Activated CD8-positive, alpha-beta T cell treated with anti-CD3 and anti-CD28 coated beads for 36 hours (primary cell): ENCODE data around the gene FARP1. TPM values are rescaled to one million over a fixed set of nuclear protein-coding genes. Genes with fewer than 3 reads are reported as not detected.

Source experiments
- ATAC-seq: fragments of 200-7000 bp; cut with Tn5 transposase; one replicate; pipeline ENCODE4 v1.10.0; 2021; ENCODE audit warnings: mild to moderate bottlenecking, moderate library complexity
- CTCF ChIA-PET: fragments of 350-600 bp; sonication (Branson Sonifier 250); formaldehyde crosslinking; loops from one replicate; lab custom pipeline; 2021; ENCODE audit warnings: antibody characterized with exemption; lab: Charles Lee
- POLR2A ChIA-PET: fragments of 350-600 bp; sonication (Branson Sonifier 250); formaldehyde crosslinking; loops from one replicate; lab custom pipeline; 2021; ENCODE audit warnings: antibody characterized with exemption; lab: Charles Lee
- DNase-seq: peaks from one replicate; pipeline ENCODE4 v3.0.0-alpha.2; 2020
- H3K27ac Mint-ChIP-seq: one replicate; pipeline ENCODE4 v1.8.0; 2021; ENCODE audit warnings: mild to moderate bottlenecking, mixed read lengths
- H3K27me3 Mint-ChIP-seq: one replicate; pipeline ENCODE4 v1.8.0; 2021; ENCODE audit warnings: mixed read lengths
- H3K36me3 Mint-ChIP-seq: one replicate; pipeline ENCODE4 v1.8.0; 2021; ENCODE audit warnings: low read depth, mixed read lengths
- H3K4me1 Mint-ChIP-seq: one replicate; pipeline ENCODE4 v1.8.0; 2021; ENCODE audit warnings: low read depth, mixed read lengths
- H3K4me3 Mint-ChIP-seq: one replicate; pipeline ENCODE4 v1.8.0; 2021; ENCODE audit warnings: mild to moderate bottlenecking, moderate library complexity, mixed read lengths
- H3K9me3 Mint-ChIP-seq: one replicate; pipeline ENCODE4 v1.8.0; 2021; ENCODE audit warnings: mixed read lengths
- CTCF ChIP-seq: fragments of 200-600 bp; IDR thresholded peaks from one replicate; pipeline ENCODE4 v1.8.0; 2022; ENCODE audit warnings: antibody characterized with exemption, mild to moderate bottlenecking
- intact Hi-C: fragments of 100-400 bp; cut with micrococcal nuclease; formaldehyde crosslinking; loops from one replicate; pipeline ENCODE4 v1.10.0; 2022
- total RNA-seq, 2 experiments: library from RNA; stranded (reverse); gene quantifications; one replicate each; pipeline ENCODE4 v1.2.3, GENCODE V29; 2021

Gene FARP1
- total RNA-seq, 2 experiments from 2014 or later, result 0.27 to 0.43 TPM

- H3K4me3 Mint-ChIP-seq, result no peak overlapping the region
- ATAC-seq, result no peak
- no peak for TF ChIP-seq CTCF
- peaks cover 6% of the 10 kb centered on the region for H3K27me3 Mint-ChIP-seq
- POLR2A ChIA-PET, result no interaction called here
- no peak overlapping the region for H3K27ac Mint-ChIP-seq
- no peaks in the 10 kb centered on the region for H3K36me3 Mint-ChIP-seq
- H3K9me3 Mint-ChIP-seq, result no peaks in the 10 kb centered on the region
- no peak for DNase-seq
- intact Hi-C loops, result no loop called here
- H3K4me1 Mint-ChIP-seq, result no peaks in the 10 kb centered on the region
- CTCF ChIA-PET, result interaction anchor here (1.0 kb wide), 1 partner anchor 8 kb away, joined by 3 read pairs; no protein-coding TSS in a partner anchor
Observed at GRCh38 chr13:98243929-98244272, 101.0 kb downstream of the FARP1 start.

- Mint-ChIP-seq H3K27ac (no peak overlapping the region), H3K36me3 (no peaks in the 10 kb centered on the region), H3K4me3 (no peak overlapping the region), H3K9me3 (no peaks in the 10 kb centered on the region), H3K4me1 (no peaks in the 10 kb centered on the region), H3K27me3 (peaks cover 6% of the 10 kb centered on the region)
- no peak for ATAC-seq
- ChIA-PET POLR2A (no interaction called here), CTCF (no interaction called here)
- no peak for DNase-seq
- no peak for TF ChIP-seq CTCF
- intact Hi-C loops, result no loop called here
Observed at GRCh38 chr13:98246538-98247172, 103.8 kb downstream of the FARP1 start.

DNA sequence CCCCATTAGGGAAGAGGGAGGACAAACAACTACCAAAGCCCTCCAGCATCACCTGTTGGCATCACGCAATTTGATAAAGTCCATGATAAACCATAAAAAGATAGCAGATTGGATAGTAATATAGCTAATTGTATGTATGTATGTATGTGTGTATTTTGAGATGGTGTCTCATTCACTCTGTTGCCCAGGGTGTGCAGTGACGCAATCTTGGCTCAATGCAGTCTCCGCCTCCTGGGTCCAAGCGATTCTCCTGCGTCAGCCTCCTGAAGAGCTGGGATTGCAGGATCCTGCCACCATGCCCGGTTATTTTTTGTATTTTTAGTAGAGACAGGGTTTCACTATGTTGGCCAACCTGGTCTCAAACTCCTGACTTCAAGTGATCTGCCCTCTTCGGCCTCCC lies 108.8 kb downstream of the FARP1 start:
- no peaks in the 10 kb centered on the region for H3K9me3 Mint-ChIP-seq
- TF ChIP-seq CTCF, result no peak
- POLR2A ChIA-PET, result no interaction called here
- no peaks in the 10 kb centered on the region for H3K36me3 Mint-ChIP-seq
- intact Hi-C loops, result no loop called here
- H3K27me3 Mint-ChIP-seq, result peaks cover 4% of the 10 kb centered on the region
- DNase-seq, result no peak
- no peak overlapping the region for H3K4me3 Mint-ChIP-seq
- no peak overlapping the region for H3K27ac Mint-ChIP-seq
- ATAC-seq, result no peak
- no peaks in the 10 kb centered on the region for H3K4me1 Mint-ChIP-seq
- CTCF ChIA-PET, result no interaction called here

- H3K27ac Mint-ChIP-seq, result no peak overlapping the region
- H3K27me3 Mint-ChIP-seq, result peaks cover 4% of the 10 kb centered on the region
- intact Hi-C loops, result no loop called here
- DNase-seq (no peak), ATAC-seq (no peak)
- H3K4me1 Mint-ChIP-seq, result no peaks in the 10 kb centered on the region
- no peak for TF ChIP-seq CTCF
- no peaks in the 10 kb centered on the region for H3K36me3 Mint-ChIP-seq
- H3K9me3 Mint-ChIP-seq, result no peaks in the 10 kb centered on the region
- no peak overlapping the region for H3K4me3 Mint-ChIP-seq
- ChIA-PET POLR2A (no interaction called here), CTCF (no interaction called here)
Observed at GRCh38 chr13:98252931-98253470, 110.1 kb downstream of the FARP1 start.

- H3K27me3 Mint-ChIP-seq, result peaks cover 3% of the 10 kb centered on the region
- intact Hi-C loops, result no loop called here
- H3K4me3 Mint-ChIP-seq, result no peak overlapping the region
- no peaks in the 10 kb centered on the region for H3K9me3 Mint-ChIP-seq
- CTCF ChIA-PET, result no interaction called here
- H3K36me3 Mint-ChIP-seq, result no peaks in the 10 kb centered on the region
- ATAC-seq (no peak), DNase-seq (no peak)
- POLR2A ChIA-PET, result no interaction called here
- H3K4me1 Mint-ChIP-seq, result no peaks in the 10 kb centered on the region
- no peak overlapping the region for H3K27ac Mint-ChIP-seq
- TF ChIP-seq CTCF, result no peak
Observed at GRCh38 chr13:98253526-98253925, 110.6 kb downstream of the FARP1 start.
